Activated T-helper 17 cell treated with anti-CD3 and anti-CD28 coated beads, Interleukin-2, amount 50 U/mL, for 72 hours (primary cell): ENCODE measurements around the gene HLA-E. TPM values are rescaled to one million over a fixed set of nuclear protein-coding genes. Genes with fewer than 3 reads are reported as not detected.
"Not testable (repeated sequence)": the region's sequence is repeated elsewhere in the genome, so short reads cannot be mapped to it uniquely, and the experiment has no call there.

Experiments used
- ATAC-seq: fragments of 150-1000 bp; cut with Tn5 transposase; replicated peaks from 2 replicates; pipeline ENCODE4 v1.10.0; 2021; ENCODE audit warnings: mild to moderate bottlenecking, moderate library complexity
- H3K27ac Mint-ChIP-seq: one replicate; pipeline ENCODE4 v1.8.0; 2022; ENCODE audit warnings: mixed read lengths
- H3K27me3 Mint-ChIP-seq: one replicate; pipeline ENCODE4 v1.8.0; 2022; ENCODE audit warnings: mixed read lengths
- H3K36me3 Mint-ChIP-seq: one replicate; pipeline ENCODE4 v1.8.0; 2022; ENCODE audit warnings: low read depth, mild to moderate bottlenecking, mixed read lengths
- H3K4me1 Mint-ChIP-seq: one replicate; pipeline ENCODE4 v1.8.0; 2022; ENCODE audit warnings: mixed read lengths
- H3K4me3 Mint-ChIP-seq: one replicate; pipeline ENCODE4 v1.8.0; 2022; ENCODE audit warnings: mild to moderate bottlenecking, mixed read lengths
- H3K9me3 Mint-ChIP-seq: one replicate; pipeline ENCODE4 v1.8.0; 2022; ENCODE audit warnings: mixed read lengths
- total RNA-seq, 2 donors: library from RNA; stranded (reverse); gene quantifications; one replicate each; pipeline ENCODE4 v1.2.3, GENCODE V29; 2022

Gene HLA-E
- total RNA-seq, 2 donors from 2014 or later = 362 to 675 TPM

DNA sequence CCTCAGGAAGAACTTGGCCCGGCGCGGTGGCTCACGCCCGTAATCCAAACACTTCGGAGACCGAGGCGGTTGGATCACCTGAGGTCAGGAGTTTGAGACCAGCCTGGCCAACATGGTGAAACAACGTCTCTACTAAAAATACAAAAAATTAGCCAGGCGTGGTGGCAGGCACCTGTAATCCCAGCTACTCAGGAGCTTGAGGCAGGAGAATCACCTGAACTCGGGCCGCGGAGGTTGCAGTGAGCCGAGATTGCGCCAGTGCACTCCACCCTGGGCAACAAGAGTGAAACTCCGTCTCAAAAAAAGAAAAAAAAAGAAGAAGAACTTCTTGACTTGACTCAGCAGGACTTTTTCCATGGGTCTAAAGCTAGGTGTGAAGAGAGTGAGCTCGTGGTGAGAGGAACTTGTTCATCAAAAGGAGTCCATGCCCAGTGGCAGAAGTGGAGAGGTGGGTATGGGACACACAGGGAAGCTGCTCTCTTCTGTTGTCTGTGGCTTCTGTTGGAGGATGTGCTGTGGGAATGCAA is 40.1 kb downstream of the HLA-E start:
- H3K27me3 Mint-ChIP-seq, H3K36me3 Mint-ChIP-seq, H3K9me3 Mint-ChIP-seq: not testable (repeated sequence)
- Mint-ChIP-seq H3K27ac (peak overlapping the region; percentile 94), H3K4me3 (peak overlapping the region; percentile 69), H3K4me1 (peaks cover 30% of the 10 kb centered on the region)
- peak; percentile 58 for ATAC-seq

DNA sequence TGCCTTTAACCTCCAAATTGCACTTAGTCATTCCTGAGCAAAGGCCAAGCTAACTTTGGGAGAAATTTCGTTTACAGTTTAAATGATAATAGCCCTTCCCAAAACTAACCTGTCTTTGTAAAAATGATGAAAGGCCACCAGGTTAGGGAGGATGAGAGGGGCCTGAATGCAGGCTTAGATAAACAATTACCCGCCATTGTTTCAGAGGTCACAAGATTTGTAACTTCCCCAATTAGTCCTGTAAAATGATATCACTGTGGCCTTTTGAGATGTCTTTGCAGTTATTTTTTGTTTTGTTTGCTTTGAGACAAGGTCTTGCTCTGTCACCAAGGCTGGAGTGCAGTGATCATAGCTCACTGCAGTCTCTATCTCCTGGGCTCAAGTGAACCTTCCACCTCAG is 40.7 kb downstream of the HLA-E start:
- H3K4me1 Mint-ChIP-seq = peaks cover 30% of the 10 kb centered on the region
- H3K27ac Mint-ChIP-seq = peak overlapping the region; percentile 94
- H3K4me3 Mint-ChIP-seq = peak overlapping the region; percentile 69
- H3K27me3 Mint-ChIP-seq = no peaks in the 10 kb centered on the region
- no peaks in the 10 kb centered on the region for H3K9me3 Mint-ChIP-seq
- peaks cover 8% of the 10 kb centered on the region for H3K36me3 Mint-ChIP-seq
- ATAC-seq = no peak

DNA sequence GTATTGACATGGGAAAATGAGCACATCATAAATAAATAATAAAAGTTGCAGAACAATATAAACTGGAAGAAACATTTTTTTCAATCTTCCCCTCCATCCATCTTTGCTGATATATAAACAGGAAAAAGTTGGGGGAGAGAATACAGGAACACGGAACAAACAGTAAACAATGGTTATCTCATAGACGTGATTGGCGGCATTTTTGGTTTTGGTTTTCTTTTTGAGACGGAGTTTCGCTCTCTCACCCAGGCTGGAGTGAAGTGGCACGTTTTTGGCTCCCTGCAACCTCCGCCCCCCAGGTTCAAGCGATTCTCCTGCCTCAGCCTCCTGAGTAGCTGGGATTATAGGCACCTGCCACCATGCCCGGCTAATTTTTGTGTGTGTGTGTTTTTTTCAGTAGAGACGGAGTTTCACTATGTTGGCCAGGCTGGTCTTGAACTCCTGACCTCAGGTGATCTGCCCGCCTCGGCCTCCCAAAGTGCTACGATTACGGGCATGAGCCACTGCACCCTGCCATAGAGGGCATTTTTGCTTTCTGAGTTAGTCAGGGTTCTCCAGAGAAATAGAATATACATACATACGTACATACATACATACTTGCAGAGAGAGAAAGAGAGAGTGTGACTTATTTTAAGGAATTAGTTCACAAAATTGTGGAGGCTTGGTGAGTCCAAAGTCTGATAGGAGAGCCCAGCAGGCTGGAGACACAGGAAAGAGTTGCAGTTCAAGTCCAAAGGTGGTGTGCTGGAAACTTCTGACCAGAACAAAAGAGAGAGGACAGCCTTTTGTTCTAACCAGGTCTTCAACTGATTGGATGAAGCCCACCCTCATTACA is 44.4 kb downstream of the HLA-E start:
- Mint-ChIP-seq H3K36me3 (no peaks in the 10 kb centered on the region), H3K27ac (peak overlapping the region; percentile 92), H3K9me3 (no peaks in the 10 kb centered on the region), H3K4me1 (peaks cover 21% of the 10 kb centered on the region), H3K4me3 (peak overlapping the region; percentile 84), H3K27me3 (no peaks in the 10 kb centered on the region)
- no peak for ATAC-seq

GRCh38 chr6:30537931-30538330 is 48.6 kb downstream of the HLA-E start:
- H3K4me3 Mint-ChIP-seq = no peak overlapping the region
- no peaks in the 10 kb centered on the region for H3K27me3 Mint-ChIP-seq
- H3K4me1 Mint-ChIP-seq = peaks cover 31% of the 10 kb centered on the region
- no peak overlapping the region for H3K27ac Mint-ChIP-seq
- no peaks in the 10 kb centered on the region for H3K9me3 Mint-ChIP-seq
- no peaks in the 10 kb centered on the region for H3K36me3 Mint-ChIP-seq
- ATAC-seq = no peak

- peak; percentile 83 for ATAC-seq
- peak overlapping the region; percentile 66 for H3K27ac Mint-ChIP-seq
- peak overlapping the region; percentile 87 for H3K4me3 Mint-ChIP-seq
- peaks cover 34% of the 10 kb centered on the region for H3K4me1 Mint-ChIP-seq
- no peaks in the 10 kb centered on the region for H3K9me3 Mint-ChIP-seq
- H3K27me3 Mint-ChIP-seq = no peaks in the 10 kb centered on the region
- peaks cover 23% of the 10 kb centered on the region for H3K36me3 Mint-ChIP-seq
These were observed 52.5 kb downstream of the HLA-E start for GRCh38 chr6:30541515-30542403.

GRCh38 chr6:30542404-30542725 is 53.1 kb downstream of the HLA-E start:
- H3K4me3 Mint-ChIP-seq = peak overlapping the region; percentile 87
- H3K36me3 Mint-ChIP-seq = peaks cover 29% of the 10 kb centered on the region
- H3K4me1 Mint-ChIP-seq = peaks cover 34% of the 10 kb centered on the region
- peak; percentile 22 for ATAC-seq
- H3K27me3 Mint-ChIP-seq = no peaks in the 10 kb centered on the region
- peak overlapping the region; percentile 66 for H3K27ac Mint-ChIP-seq
- H3K9me3 Mint-ChIP-seq = no peaks in the 10 kb centered on the region

GRCh38 chr6:30542915-30543314 is 53.6 kb downstream of the HLA-E start:
- Mint-ChIP-seq H3K36me3 (peaks cover 32% of the 10 kb centered on the region), H3K9me3 (no peaks in the 10 kb centered on the region), H3K27ac (peak overlapping the region; percentile 66), H3K4me1 (peaks cover 34% of the 10 kb centered on the region), H3K27me3 (no peaks in the 10 kb centered on the region), H3K4me3 (peak overlapping the region; percentile 87)
- no peak for ATAC-seq

Other genes with a start within 250 kb of the HLA-E start
- 10 to 100 TPM; 12.4 to 16.1 TPM for gene TRIM39, start 162.6 kb upstream of the HLA-E start, total RNA-seq
- gene RPP21, start 144.4 kb upstream of the HLA-E start, total RNA-seq = 10 to 100 TPM; 20.8 to 22.9 TPM
- gene GNL1, start 67.0 kb downstream of the HLA-E start, total RNA-seq = 100 to 1,000 TPM; 102 to 117 TPM
- gene PRR3, start 67.8 kb downstream of the HLA-E start, total RNA-seq = 10 to 100 TPM; 22.1 to 23.1 TPM
- 10 to 100 TPM; 65.0 to 98.2 TPM for gene ABCF1, start 81.9 kb downstream of the HLA-E start, total RNA-seq
- gene PPP1R10, start 127.7 kb downstream of the HLA-E start, total RNA-seq = 100 to 1,000 TPM in 1 of 2 donors, 10 to 100 TPM in 1; 85.9 to 101 TPM
- 10 to 100 TPM; 64.6 to 78.5 TPM for gene MRPS18B, start 128.3 kb downstream of the HLA-E start, total RNA-seq
- gene ATAT1, start 137.4 kb downstream of the HLA-E start, total RNA-seq = 10 to 100 TPM; 12.3 to 20.9 TPM
- 10 to 100 TPM; 24.8 to 36.7 TPM for gene C6orf136, start 157.6 kb downstream of the HLA-E start, total RNA-seq
- gene DHX16, start 183.5 kb downstream of the HLA-E start, total RNA-seq = 10 to 100 TPM; 27.4 to 40.0 TPM
- 100 to 1,000 TPM; 190 to 238 TPM for gene PPP1R18, start 197.1 kb downstream of the HLA-E start, total RNA-seq
- gene NRM, start 201.5 kb downstream of the HLA-E start, total RNA-seq = 10 to 100 TPM; 26.0 to 36.9 TPM
- 10 to 100 TPM; 57.4 to 82.1 TPM for gene MDC1, start 227.8 kb downstream of the HLA-E start, total RNA-seq
- gene TUBB, start 230.8 kb downstream of the HLA-E start, total RNA-seq = 1,000 to 10,000 TPM; 1,139 to 1,437 TPM